ENCODE results near the gene ABCC11.

DNA sequence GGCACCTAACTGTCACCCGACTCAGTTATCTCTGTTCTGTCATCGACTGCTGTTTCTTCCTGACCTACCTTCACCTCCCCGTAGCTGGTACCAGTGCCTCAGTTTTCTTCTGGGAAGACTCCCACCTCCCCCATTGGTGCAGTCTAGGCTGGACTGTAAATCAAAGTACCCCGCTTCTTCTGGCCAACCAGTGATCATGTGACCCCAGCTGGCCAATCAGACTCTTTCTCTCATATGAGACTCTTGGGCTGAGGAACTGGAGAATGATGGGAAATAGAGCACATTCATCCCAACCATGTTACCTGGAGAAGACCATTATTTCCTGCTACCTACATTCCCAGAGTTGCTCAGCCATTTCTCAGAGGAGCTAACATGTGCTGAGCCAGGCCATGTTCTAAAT lies 23.8 kb downstream of the ABCC11 start:
- TF ChIP-seq, protein P1, sequence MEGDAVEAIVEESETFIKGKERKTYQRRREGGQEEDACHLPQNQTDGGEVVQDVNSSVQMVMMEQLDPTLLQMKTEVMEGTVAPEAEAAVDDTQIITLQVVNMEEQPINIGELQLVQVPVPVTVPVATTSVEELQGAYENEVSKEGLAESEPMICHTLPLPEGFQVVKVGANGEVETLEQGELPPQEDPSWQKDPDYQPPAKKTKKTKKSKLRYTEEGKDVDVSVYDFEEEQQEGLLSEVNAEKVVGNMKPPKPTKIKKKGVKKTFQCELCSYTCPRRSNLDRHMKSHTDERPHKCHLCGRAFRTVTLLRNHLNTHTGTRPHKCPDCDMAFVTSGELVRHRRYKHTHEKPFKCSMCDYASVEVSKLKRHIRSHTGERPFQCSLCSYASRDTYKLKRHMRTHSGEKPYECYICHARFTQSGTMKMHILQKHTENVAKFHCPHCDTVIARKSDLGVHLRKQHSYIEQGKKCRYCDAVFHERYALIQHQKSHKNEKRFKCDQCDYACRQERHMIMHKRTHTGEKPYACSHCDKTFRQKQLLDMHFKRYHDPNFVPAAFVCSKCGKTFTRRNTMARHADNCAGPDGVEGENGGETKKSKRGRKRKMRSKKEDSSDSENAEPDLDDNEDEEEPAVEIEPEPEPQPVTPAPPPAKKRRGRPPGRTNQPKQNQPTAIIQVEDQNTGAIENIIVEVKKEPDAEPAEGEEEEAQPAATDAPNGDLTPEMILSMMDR (IDR thresholded peaks at IDR 0.05 in 8 of 11, conservative IDR thresholded peaks at IDR 0.05 in 3 of 11), result no peak
- TF ChIP-seq POLR2AphosphoS5 (IDR thresholded peaks at IDR 0.05), result no peak

All from spleen (tissue), 7 donors.